Upper lobe of left lung (tissue), 4 donors: ENCODE measurements around the gene ARNT2.

Source experiments
- EP300 ChIP-seq, 4 donors: sonication (generic); formaldehyde crosslinking; IDR thresholded peaks; one replicate each; pipeline ENCODE4 v1.5.1; 2017; ENCODE audit warnings: antibody characterized with exemption in 4 of 4, control low read depth in 2 of 4
- POLR2A ChIP-seq, 4 donors: fragments of 450-650 bp; IDR thresholded peaks; one replicate each; pipeline ENCODE4 v1.5.1; 2016 to 2017; ENCODE audit warnings: antibody characterized with exemption in 4 of 4, mild to moderate bottlenecking in 2 of 4

DNA sequence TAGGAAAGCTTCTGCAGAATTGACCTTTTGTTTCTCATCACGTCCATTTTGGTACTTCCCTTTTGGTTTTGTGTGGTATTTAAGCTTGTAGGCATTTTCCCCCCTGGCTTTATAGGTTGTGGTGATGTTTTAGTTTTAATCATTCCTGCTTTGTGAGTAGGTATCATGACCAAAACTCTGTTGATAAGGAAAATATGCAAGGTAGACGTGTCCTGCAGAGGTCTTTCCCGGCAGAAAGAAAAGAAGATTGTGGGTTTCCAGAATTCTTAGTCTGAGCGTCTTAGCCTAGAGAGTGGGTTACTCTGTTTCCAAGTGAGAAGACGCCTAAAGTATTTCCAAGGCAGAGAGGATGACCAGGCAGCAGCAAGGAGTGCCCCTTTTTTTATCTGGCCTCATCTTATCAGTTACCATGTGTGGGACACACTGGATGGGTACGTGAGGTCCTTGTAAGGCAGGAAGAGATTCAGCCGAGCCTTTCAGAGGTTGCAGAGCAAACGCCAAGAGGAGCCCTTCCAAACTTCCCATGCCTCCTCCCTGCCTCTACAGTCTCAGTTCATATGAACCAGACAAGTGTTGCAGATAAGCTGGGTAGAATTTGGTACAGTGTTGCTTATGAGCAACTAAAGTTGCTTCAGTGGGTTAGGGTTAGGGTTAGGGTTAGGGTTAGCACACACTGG is 58.8 kb downstream of the ARNT2 start:
- TF ChIP-seq EP300 (IDR thresholded peaks at IDR 0.05) (no peak), POLR2A (IDR thresholded peaks at IDR 0.05) (no peak)
